PC-9 (cell line): ENCODE measurements around the gene FILIP1. TPM values are rescaled to one million over a fixed set of nuclear protein-coding genes. Genes with fewer than 3 reads are reported as not detected.

Experiments
- BruUV-seq: library from RNA; stranded (reverse); fragments of 400-500 nt; replicated peaks from 2 replicates; lab custom pipeline; 2021; lab: Mats Ljungman, UMichigan
- CTCF ChIA-PET: fragments of 300-600 bp; sonication (Branson Sonifier 250); formaldehyde crosslinking; loops from one replicate; lab custom pipeline; 2022; ENCODE audit warnings: antibody characterized with exemption; lab: Charles Lee
- POLR2A ChIA-PET: fragments of 300-600 bp; sonication (Branson Sonifier 250); formaldehyde crosslinking; loops from one replicate; lab custom pipeline; 2022; ENCODE audit warnings: antibody characterized with exemption; ENCODE audit not compliant: unreplicated experiment; lab: Charles Lee
- DNase-seq, 2 experiments: peaks; one replicate each; pipeline versions ENCODE4 v3.0.0 to v3.0.0-alpha.2; 2015 to 2022; ENCODE audit warnings: mixed read lengths in 1 of 2
- H2AFZ ChIP-seq: fragments of 200-600 bp; sonication (generic); 2 replicates; pipeline ENCODE4 v1.8.1; 2017; ENCODE audit warnings: antibody characterized with exemption
- H3F3A ChIP-seq: fragments of 200-600 bp; sonication (generic); 2 replicates; pipeline ENCODE4 v1.8.1; 2017; ENCODE audit warnings: antibody characterized with exemption, mild to moderate bottlenecking, low read depth; ENCODE audit not compliant: insufficient read depth
- H3K27ac ChIP-seq: fragments of 200-600 bp; sonication (generic); 2 replicates; pipeline ENCODE4 v1.6.1; 2016; ENCODE audit warnings: mixed run types
- H3K27me3 ChIP-seq: fragments of 200-600 bp; sonication (generic); 2 replicates; pipeline ENCODE4 v1.6.1; 2016; ENCODE audit warnings: low read depth, mixed run types; ENCODE audit not compliant: insufficient read depth
- H3K36me3 ChIP-seq: fragments of 200-600 bp; sonication (generic); 2 replicates; pipeline ENCODE4 v1.6.1; 2016; ENCODE audit warnings: low read depth, mixed run types
- H3K4me1 ChIP-seq: fragments of 200-600 bp; sonication (generic); replicated peaks from 2 replicates; pipeline ENCODE4 v1.6.1; 2016; ENCODE audit warnings: mixed run types; ENCODE audit not compliant: insufficient read depth
- H3K4me2 ChIP-seq: fragments of 200-600 bp; sonication (generic); 2 replicates; pipeline ENCODE4 v1.6.1; 2017; ENCODE audit warnings: mixed run types
- H3K4me3 ChIP-seq: fragments of 200-600 bp; sonication (generic); 2 replicates; pipeline ENCODE4 v1.6.1; 2016; ENCODE audit warnings: mixed run types
- H3K79me2 ChIP-seq: fragments of 200-600 bp; sonication (generic); 2 replicates; pipeline ENCODE4 v1.6.1; 2017; ENCODE audit warnings: low read depth, mixed run types
- H3K9me2 ChIP-seq: fragments of 200-600 bp; sonication (generic); 2 replicates; pipeline ENCODE4 v1.8.1; 2017; ENCODE audit warnings: mild to moderate bottlenecking; ENCODE audit not compliant: insufficient read depth
- H3K9me3 ChIP-seq: fragments of 200-600 bp; sonication (generic); 2 replicates; pipeline ENCODE4 v1.8.1; 2016; ENCODE audit warnings: low read depth; ENCODE audit not compliant: insufficient read depth
- H4K20me1 ChIP-seq: fragments of 200-600 bp; sonication (generic); 2 replicates; pipeline ENCODE4 v1.8.1; 2017; ENCODE audit not compliant: insufficient read depth
- CTCF ChIP-seq: fragments of 200-600 bp; sonication (generic); conservative IDR thresholded peaks from 2 replicates; pipeline ENCODE4 v1.6.1; 2017; ENCODE audit warnings: mixed run types, antibody characterized with exemption, mild to moderate bottlenecking, moderate library complexity
- EZH2 ChIP-seq: fragments of 200-600 bp; sonication (generic); IDR thresholded peaks from 2 replicates; pipeline ENCODE4 v1.8.0; 2017; ENCODE audit warnings: antibody characterized with exemption, low read depth
- intact Hi-C: fragments of 100-400 bp; cut with micrococcal nuclease; formaldehyde crosslinking; loops from one replicate; pipeline ENCODE4 v1.10.0; 2022; ENCODE audit not compliant: unreplicated experiment
- total RNA-seq: library from RNA; stranded (reverse); gene quantifications from 2 replicates; pipeline ENCODE4 v1.2.3, GENCODE V29; 2021

FILIP1 gene
- total RNA-seq, 1 experiment from 2014 or later = 0.15 TPM

- ChIA-PET CTCF (no interaction called here), POLR2A (no interaction called here)
- Histone ChIP-seq H3K27ac (no peak overlapping the region), H3K9me3 (no peaks in the 10 kb centered on the region), H2AFZ (no peak overlapping the region), H3K27me3 (no peaks in the 10 kb centered on the region), H3K36me3 (no peaks in the 10 kb centered on the region), H3K79me2 (no peaks in the 10 kb centered on the region), H3F3A (no peaks in the 10 kb centered on the region), H3K9me2 (no peaks in the 10 kb centered on the region; the same call in 1 of the 2 replicates), H3K4me2 (no peak overlapping the region), H4K20me1 (no peaks in the 10 kb centered on the region), H3K4me1 (no peaks in the 10 kb centered on the region), H3K4me3 (no peak overlapping the region)
- DNase-seq = no peak
- BruUV-seq = no TSS peak
- TF ChIP-seq CTCF (no peak), EZH2 (no peak)
- intact Hi-C loops = no loop called here
Observed at GRCh38 chr6:75430631-75431325, 62.8 kb downstream of the FILIP1 start.

- Histone ChIP-seq H3K4me1 (no peaks in the 10 kb centered on the region), H3K9me2 (no peaks in the 10 kb centered on the region; the same call in 1 of the 2 replicates), H2AFZ (no peak overlapping the region), H3K4me2 (no peak overlapping the region), H3F3A (no peaks in the 10 kb centered on the region), H3K27ac (no peak overlapping the region), H3K27me3 (no peaks in the 10 kb centered on the region), H3K9me3 (no peaks in the 10 kb centered on the region), H3K4me3 (no peak overlapping the region), H4K20me1 (no peaks in the 10 kb centered on the region), H3K79me2 (no peaks in the 10 kb centered on the region), H3K36me3 (no peaks in the 10 kb centered on the region)
- POLR2A ChIA-PET = no interaction called here
- CTCF ChIA-PET = interaction anchor here (1.1 kb wide), 1 partner anchor 130 kb away, joined by 3 read pairs; no protein-coding TSS in a partner anchor
- TF ChIP-seq EZH2 (no peak), CTCF (no peak)
- no peak for DNase-seq
- intact Hi-C loops = no loop called here
- BruUV-seq = no TSS peak
Observed at GRCh38 chr6:75429061-75429703, 64.4 kb downstream of the FILIP1 start.

- no TSS peak for BruUV-seq
- ChIA-PET CTCF (interaction anchor here (1.1 kb wide), 1 partner anchor 129 kb away, joined by 3 read pairs; no protein-coding TSS in a partner anchor), POLR2A (no interaction called here)
- Histone ChIP-seq H3F3A (no peaks in the 10 kb centered on the region), H3K79me2 (no peaks in the 10 kb centered on the region), H4K20me1 (no peaks in the 10 kb centered on the region), H3K4me1 (no peaks in the 10 kb centered on the region), H3K36me3 (no peaks in the 10 kb centered on the region), H3K9me2 (no peaks in the 10 kb centered on the region; the same call in 1 of the 2 replicates), H3K27ac (no peak overlapping the region), H3K9me3 (no peaks in the 10 kb centered on the region), H3K27me3 (no peaks in the 10 kb centered on the region), H2AFZ (no peak overlapping the region), H3K4me3 (no peak overlapping the region), H3K4me2 (no peak overlapping the region)
- no peak for DNase-seq
- TF ChIP-seq CTCF (no peak), EZH2 (no peak)
- intact Hi-C loops = no loop called here
Observed at GRCh38 chr6:75428204-75428603, 65.4 kb downstream of the FILIP1 start.
